Measurements from ENCODE around the gene FBXL13. TPM values are rescaled to one million over a fixed set of nuclear protein-coding genes. Genes with fewer than 3 reads are reported as not detected.
"Not testable (repeated sequence)": the region's sequence is repeated elsewhere in the genome, so short reads cannot be mapped to it uniquely, and the experiment has no call there.

Gene FBXL13
- total and polyA plus RNA-seq, 4 donors, result 2.2 to 8.9 (median 5.0) TPM

- H3K4me1 ChIP-seq (ENCODE audit: control insufficient read depth, insufficient read depth, low read length), result peaks cover 8% of the 10 kb centered on the region
- no peak for DNase-seq (ENCODE audit: low read depth in 4 of 6, low spot score in 6 of 6)
- 86% methylated on average over 1 of the region's 1 CpG for WGBS (ENCODE audit: insufficient coverage)
- H3K27me3 ChIP-seq (ENCODE audit: control insufficient read depth, insufficient read depth, low read length), result no peaks in the 10 kb centered on the region
- no peak overlapping the region for H3K27ac ChIP-seq (ENCODE audit: low read depth, low read length)
- H3K9me3 ChIP-seq (ENCODE audit: control insufficient read depth, insufficient read depth, low read length), result no peaks in the 10 kb centered on the region
- H3K36me3 ChIP-seq (ENCODE audit: control insufficient read depth, insufficient read depth, low read length), result peaks cover 6% of the 10 kb centered on the region
- H3K4me3 ChIP-seq (ENCODE audit: low read depth, low read length), result no peak overlapping the region
Observed at GRCh38 chr7:103114576-103115008, 40.0 kb upstream of the FBXL13 start.

GRCh38 chr7:103113164-103113563 is 38.6 kb upstream of the FBXL13 start:
- 83% methylated on average over 1 of the region's 2 CpGs for WGBS (ENCODE audit: insufficient coverage)
- Histone ChIP-seq H3K36me3 (ENCODE audit: control insufficient read depth, insufficient read depth, low read length) (peaks cover 6% of the 10 kb centered on the region), H3K4me1 (ENCODE audit: control insufficient read depth, insufficient read depth, low read length) (peaks cover 8% of the 10 kb centered on the region), H3K9me3 (ENCODE audit: control insufficient read depth, insufficient read depth, low read length) (no peaks in the 10 kb centered on the region), H3K27me3 (ENCODE audit: control insufficient read depth, insufficient read depth, low read length) (no peaks in the 10 kb centered on the region), H3K27ac (ENCODE audit: low read depth, low read length) (no peak overlapping the region), H3K4me3 (ENCODE audit: low read depth, low read length) (no peak overlapping the region)
- no peak for DNase-seq (ENCODE audit: low read depth in 4 of 6, low spot score in 6 of 6)

- not testable (repeated sequence) for DNase-seq (ENCODE audit: low read depth in 4 of 6, low spot score in 6 of 6); H3K27me3 ChIP-seq (ENCODE audit: control insufficient read depth, insufficient read depth, low read length); H3K4me3 ChIP-seq (ENCODE audit: low read depth, low read length); H3K9me3 ChIP-seq (ENCODE audit: control insufficient read depth, insufficient read depth, low read length)
- Histone ChIP-seq H3K27ac (ENCODE audit: low read depth, low read length) (peak overlapping the region; percentile 54), H3K4me1 (ENCODE audit: control insufficient read depth, insufficient read depth, low read length) (peaks cover 12% of the 10 kb centered on the region), H3K36me3 (ENCODE audit: control insufficient read depth, insufficient read depth, low read length) (peaks cover 10% of the 10 kb centered on the region)
- 60% methylated on average over 6 of the region's 6 CpGs for WGBS (ENCODE audit: insufficient coverage)
Observed at GRCh38 chr7:103106703-103107070, 32.1 kb upstream of the FBXL13 start.

GRCh38 chr7:103106005-103106702 is 31.6 kb upstream of the FBXL13 start:
- Histone ChIP-seq H3K27me3 (ENCODE audit: control insufficient read depth, insufficient read depth, low read length) (no peaks in the 10 kb centered on the region), H3K36me3 (ENCODE audit: control insufficient read depth, insufficient read depth, low read length) (peaks cover 10% of the 10 kb centered on the region), H3K4me1 (ENCODE audit: control insufficient read depth, insufficient read depth, low read length) (peaks cover 12% of the 10 kb centered on the region), H3K9me3 (ENCODE audit: control insufficient read depth, insufficient read depth, low read length) (no peaks in the 10 kb centered on the region), H3K27ac (ENCODE audit: low read depth, low read length) (peak overlapping the region; percentile 54), H3K4me3 (ENCODE audit: low read depth, low read length) (no peak overlapping the region)
- DNase-seq (ENCODE audit: low read depth in 4 of 6, low spot score in 6 of 6), result peak in 2 of 6 donors; percentile 24 to 59
- WGBS (ENCODE audit: insufficient coverage), result 52% methylated on average over 6 of the region's 12 CpGs

- Histone ChIP-seq H3K27me3 (ENCODE audit: control insufficient read depth, insufficient read depth, low read length) (no peaks in the 10 kb centered on the region), H3K4me1 (ENCODE audit: control insufficient read depth, insufficient read depth, low read length) (peaks cover 8% of the 10 kb centered on the region), H3K36me3 (ENCODE audit: control insufficient read depth, insufficient read depth, low read length) (peaks cover 9% of the 10 kb centered on the region), H3K27ac (ENCODE audit: low read depth, low read length) (no peak overlapping the region), H3K9me3 (ENCODE audit: control insufficient read depth, insufficient read depth, low read length) (no peaks in the 10 kb centered on the region), H3K4me3 (ENCODE audit: low read depth, low read length) (no peak overlapping the region)
- no peak for DNase-seq (ENCODE audit: low read depth in 4 of 6, low spot score in 6 of 6)
- WGBS (ENCODE audit: insufficient coverage), result no CpG with 5 or more reads among the region's 2 CpGs
Observed at GRCh38 chr7:103101543-103101942, 26.9 kb upstream of the FBXL13 start.

- no CpG with 5 or more reads among the region's 3 CpGs for WGBS (ENCODE audit: insufficient coverage)
- Histone ChIP-seq H3K27me3 (ENCODE audit: control insufficient read depth, insufficient read depth, low read length) (no peaks in the 10 kb centered on the region), H3K4me1 (ENCODE audit: control insufficient read depth, insufficient read depth, low read length) (no peaks in the 10 kb centered on the region), H3K36me3 (ENCODE audit: control insufficient read depth, insufficient read depth, low read length) (peaks cover 4% of the 10 kb centered on the region), H3K9me3 (ENCODE audit: control insufficient read depth, insufficient read depth, low read length) (no peaks in the 10 kb centered on the region), H3K4me3 (ENCODE audit: low read depth, low read length) (no peak overlapping the region), H3K27ac (ENCODE audit: low read depth, low read length) (no peak overlapping the region)
- peak in 1 of 6 donors; percentile 6 for DNase-seq (ENCODE audit: low read depth in 4 of 6, low spot score in 6 of 6)
Observed at GRCh38 chr7:103100348-103100747, 25.8 kb upstream of the FBXL13 start.

- H3K27ac ChIP-seq (ENCODE audit: low read depth, low read length), result no peak overlapping the region
- WGBS (ENCODE audit: insufficient coverage), result 92% methylated on average over 1 of the region's 2 CpGs
- H3K9me3 ChIP-seq (ENCODE audit: control insufficient read depth, insufficient read depth, low read length), result no peaks in the 10 kb centered on the region
- no peaks in the 10 kb centered on the region for H3K4me1 ChIP-seq (ENCODE audit: control insufficient read depth, insufficient read depth, low read length)
- no peak overlapping the region for H3K4me3 ChIP-seq (ENCODE audit: low read depth, low read length)
- DNase-seq (ENCODE audit: low read depth in 4 of 6, low spot score in 6 of 6), result no peak
- H3K36me3 ChIP-seq (ENCODE audit: control insufficient read depth, insufficient read depth, low read length), result peaks cover 3% of the 10 kb centered on the region
- no peaks in the 10 kb centered on the region for H3K27me3 ChIP-seq (ENCODE audit: control insufficient read depth, insufficient read depth, low read length)
Observed at GRCh38 chr7:103097041-103097440, 22.4 kb upstream of the FBXL13 start.

GRCh38 chr7:103095558-103095957 is 21.0 kb upstream of the FBXL13 start:
- H3K36me3 ChIP-seq (ENCODE audit: control insufficient read depth, insufficient read depth, low read length); H3K27ac ChIP-seq (ENCODE audit: low read depth, low read length); H3K9me3 ChIP-seq (ENCODE audit: control insufficient read depth, insufficient read depth, low read length); H3K4me3 ChIP-seq (ENCODE audit: low read depth, low read length); DNase-seq (ENCODE audit: low read depth in 4 of 6, low spot score in 6 of 6); H3K4me1 ChIP-seq (ENCODE audit: control insufficient read depth, insufficient read depth, low read length); H3K27me3 ChIP-seq (ENCODE audit: control insufficient read depth, insufficient read depth, low read length): not testable (repeated sequence)
- WGBS (ENCODE audit: insufficient coverage), result no CpG with 5 or more reads among the region's 2 CpGs

- no peak overlapping the region for H3K27ac ChIP-seq (ENCODE audit: low read depth, low read length)
- no peaks in the 10 kb centered on the region for H3K27me3 ChIP-seq (ENCODE audit: control insufficient read depth, insufficient read depth, low read length)
- DNase-seq (ENCODE audit: low read depth in 4 of 6, low spot score in 6 of 6), result peak in 1 of 6 donors; percentile 25
- no peak overlapping the region for H3K4me3 ChIP-seq (ENCODE audit: low read depth, low read length)
- no CpG with 5 or more reads among the region's 3 CpGs for WGBS (ENCODE audit: insufficient coverage)
- H3K36me3 ChIP-seq (ENCODE audit: control insufficient read depth, insufficient read depth, low read length), result peaks cover 3% of the 10 kb centered on the region
- no peaks in the 10 kb centered on the region for H3K9me3 ChIP-seq (ENCODE audit: control insufficient read depth, insufficient read depth, low read length)
- no peaks in the 10 kb centered on the region for H3K4me1 ChIP-seq (ENCODE audit: control insufficient read depth, insufficient read depth, low read length)
Observed at GRCh38 chr7:103094102-103094501, 19.5 kb upstream of the FBXL13 start.

- Histone ChIP-seq H3K27ac (ENCODE audit: low read depth, low read length) (no peak overlapping the region), H3K36me3 (ENCODE audit: control insufficient read depth, insufficient read depth, low read length) (peaks cover 3% of the 10 kb centered on the region), H3K4me3 (ENCODE audit: low read depth, low read length) (no peak overlapping the region), H3K27me3 (ENCODE audit: control insufficient read depth, insufficient read depth, low read length) (no peaks in the 10 kb centered on the region), H3K4me1 (ENCODE audit: control insufficient read depth, insufficient read depth, low read length) (no peaks in the 10 kb centered on the region), H3K9me3 (ENCODE audit: control insufficient read depth, insufficient read depth, low read length) (no peaks in the 10 kb centered on the region)
- no CpG with 5 or more reads among the region's 1 CpG for WGBS (ENCODE audit: insufficient coverage)
- no peak for DNase-seq (ENCODE audit: low read depth in 4 of 6, low spot score in 6 of 6)
Observed at GRCh38 chr7:103093429-103093828, 18.8 kb upstream of the FBXL13 start.

Data from spinal cord (tissue), 10 donors.